NCI-H146 treated with DMSO at 0.1 percent for 48 hours (cell line): ENCODE results near the gene THEM5.

Experiments used
- DNase-seq: peaks from one replicate; lab custom pipeline; 2025; ENCODE audit not compliant: unreplicated experiment; lab: John Stamatoyannopoulos, UW

THEM5 gene

DNA sequence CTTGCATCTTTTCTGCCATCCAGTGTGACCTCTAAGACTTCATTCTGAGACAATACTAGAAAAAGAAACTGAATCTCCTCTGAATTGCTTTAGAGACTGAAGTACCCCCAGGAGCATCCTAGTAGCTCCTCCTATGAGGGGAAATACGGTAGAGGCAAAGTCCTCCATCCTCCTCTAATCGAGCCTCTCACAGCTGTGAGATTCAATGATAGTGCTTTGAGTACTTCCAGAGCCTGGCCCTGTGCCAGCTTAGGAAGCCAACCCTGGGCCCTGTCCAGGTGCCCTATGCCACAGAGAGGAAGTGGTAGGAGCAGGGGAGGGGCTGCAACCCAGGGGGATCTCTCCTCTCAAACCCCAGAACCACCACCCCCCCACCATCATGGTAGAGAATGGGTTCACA lies 32.6 kb downstream of the THEM5 start:
- DNase-seq, result no peak

- DNase-seq, result no peak
Measured at GRCh38 chr1:151819976-151820623, 33.4 kb downstream of the THEM5 start.

DNA sequence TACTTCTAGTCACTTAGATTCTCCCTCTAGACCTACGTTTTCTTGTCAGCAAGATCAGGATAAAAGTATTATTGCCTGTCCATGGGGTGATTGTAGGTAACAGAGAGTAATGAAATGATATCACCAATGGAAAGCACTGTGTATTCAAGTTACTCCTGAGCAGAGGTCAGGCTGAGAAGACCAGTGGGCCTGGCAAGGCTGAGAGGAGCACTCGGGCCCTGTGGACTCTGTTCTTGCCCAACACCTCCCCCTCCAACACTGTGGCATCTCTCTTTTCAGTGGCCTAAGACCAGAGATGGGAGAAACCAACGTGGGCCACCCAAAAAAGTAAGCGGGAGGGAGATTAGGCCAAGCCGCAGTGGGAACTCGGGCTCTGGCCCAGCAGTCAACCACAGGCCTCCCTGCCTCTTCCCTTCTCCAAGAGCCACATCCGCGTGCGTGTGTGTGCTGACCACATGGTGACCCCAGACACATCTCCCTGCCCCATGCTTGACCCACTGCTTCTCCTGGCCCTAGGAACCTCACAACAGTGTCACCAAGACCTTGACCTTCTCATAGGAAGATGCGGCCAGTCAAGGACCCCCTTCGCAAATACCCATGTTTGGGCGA lies 34.2 kb downstream of the THEM5 start:
- DNase-seq, result no peak

- no peak for DNase-seq
Measured at GRCh38 chr1:151817353-151817730, 36.2 kb downstream of the THEM5 start.

DNA sequence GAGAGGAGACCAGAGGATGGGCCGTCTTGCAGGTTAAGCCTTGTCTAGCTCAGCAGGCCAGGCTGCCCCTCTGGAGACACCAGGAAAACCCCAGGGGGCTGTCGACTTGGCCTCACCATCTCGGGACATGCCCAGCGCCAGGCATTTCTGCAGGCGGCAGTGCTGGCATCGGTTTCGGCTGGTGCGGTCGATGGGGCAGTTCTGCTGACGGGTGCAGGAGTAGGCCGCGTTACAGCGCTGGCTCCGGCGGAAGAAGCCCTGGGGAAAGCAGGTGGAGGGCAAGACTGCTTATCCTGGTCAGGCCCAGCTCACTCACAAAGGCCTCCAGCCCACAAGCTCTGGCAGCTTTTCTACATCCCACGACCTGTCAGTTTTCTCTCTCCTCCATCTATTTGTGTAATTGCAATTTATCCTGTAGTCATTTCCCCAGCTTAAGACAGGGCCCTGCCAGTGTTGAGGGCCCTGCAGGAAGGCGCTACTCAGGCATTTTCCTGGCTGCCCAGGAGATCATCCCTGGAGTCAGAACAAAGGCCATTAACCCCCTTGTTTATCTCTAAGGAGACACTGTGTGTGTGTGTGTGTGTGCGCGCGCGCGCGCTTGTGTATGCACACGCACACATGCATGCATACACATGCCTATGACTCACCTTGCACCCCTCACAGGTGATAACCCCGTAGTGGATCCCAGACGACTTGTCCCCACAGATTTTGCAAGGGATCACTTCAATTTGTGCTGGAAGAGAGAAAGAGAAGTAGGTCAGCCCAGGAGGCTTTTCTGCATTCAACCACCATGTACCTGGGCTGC lies 36.8 kb downstream of the THEM5 start:
- DNase-seq, result no peak

- DNase-seq, result no peak
Measured at GRCh38 chr1:151815716-151816327, 37.7 kb downstream of the THEM5 start.

GRCh38 chr1:151814971-151815545 lies 38.5 kb downstream of the THEM5 start:
- DNase-seq, result no peak

DNA sequence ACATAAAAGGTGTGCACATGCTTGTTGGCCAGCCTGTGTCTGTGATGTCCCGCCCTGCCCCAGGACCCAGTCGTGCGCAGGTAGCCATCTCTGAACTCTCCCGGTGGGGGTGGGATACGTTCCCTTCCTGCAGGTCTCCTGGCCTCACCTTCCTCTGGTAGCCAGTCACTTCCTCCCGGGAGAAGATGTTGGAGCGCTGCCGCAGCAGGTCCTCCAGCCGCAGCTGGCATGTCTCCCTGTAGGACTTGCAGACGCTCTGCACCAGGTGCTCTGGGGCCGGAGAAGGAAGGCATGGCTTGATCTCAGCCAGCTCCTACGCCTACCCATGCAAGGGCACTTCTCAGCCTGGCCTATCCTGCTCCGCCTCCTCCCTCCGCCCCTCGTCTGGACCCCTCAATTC lies 39.1 kb downstream of the THEM5 start:
- no peak for DNase-seq

DNA sequence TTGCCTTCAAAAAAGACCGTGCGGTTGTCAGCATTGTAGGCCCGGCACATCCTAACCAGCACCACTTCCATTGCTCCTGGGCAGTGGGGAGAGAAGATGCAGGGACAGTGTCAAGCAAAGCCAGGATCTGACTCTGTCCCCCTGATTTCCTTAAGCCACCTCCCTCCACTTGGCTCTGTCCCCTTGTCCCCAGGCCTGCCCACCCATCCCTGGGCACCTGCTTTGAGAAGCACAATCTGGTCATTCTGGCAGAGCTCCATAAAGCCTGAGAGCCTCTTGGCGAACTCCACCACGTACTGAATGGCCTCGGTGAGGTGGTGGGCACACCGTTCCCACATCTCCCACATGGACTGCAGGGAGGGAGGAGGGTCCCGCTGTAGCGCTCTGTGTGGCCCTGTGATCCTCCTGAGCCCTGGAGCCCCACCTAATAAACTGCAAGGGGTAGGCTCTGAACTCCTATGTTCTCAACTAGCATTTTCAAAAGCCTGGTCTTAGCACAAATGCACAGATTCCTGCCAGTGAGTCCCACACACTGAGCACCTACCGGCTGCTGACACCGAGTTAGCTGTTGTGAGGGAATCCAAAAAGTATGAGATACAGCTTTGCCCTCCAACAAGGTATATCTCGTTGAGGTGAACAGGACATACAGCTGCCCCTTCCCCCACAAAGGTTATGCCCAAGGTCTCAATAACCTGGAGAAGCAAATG lies 40.1 kb downstream of the THEM5 start:
- DNase-seq, result no peak

DNA sequence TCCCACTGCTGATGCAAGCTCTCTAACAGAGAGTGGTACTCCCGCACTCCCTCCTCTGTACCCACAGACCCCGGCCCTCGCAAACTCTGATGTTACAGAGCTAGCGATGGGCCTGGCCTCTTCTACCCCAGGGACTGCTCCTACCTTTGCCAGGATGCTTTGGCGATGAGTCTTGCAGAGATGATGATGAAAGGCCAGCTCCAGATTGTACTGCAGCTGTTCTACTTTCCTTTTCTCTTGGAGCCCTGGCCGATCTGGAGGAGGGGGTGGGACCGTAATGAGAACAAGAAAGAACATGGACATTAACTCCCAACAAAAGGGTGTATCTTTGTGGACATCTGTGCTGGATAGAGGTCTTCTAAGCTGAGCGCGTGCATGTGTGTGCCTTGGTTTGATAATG lies 42.3 kb downstream of the THEM5 start:
- no peak for DNase-seq

- no peak for DNase-seq
Measured at GRCh38 chr1:151809985-151810556, 43.4 kb downstream of the THEM5 start.

- DNase-seq, result no peak
Measured at GRCh38 chr1:151809290-151809984, 44.1 kb downstream of the THEM5 start.

GRCh38 chr1:151807766-151808165 lies 45.7 kb downstream of the THEM5 start:
- no peak for DNase-seq

GRCh38 chr1:151807131-151807530 lies 46.4 kb downstream of the THEM5 start:
- no peak for DNase-seq

- DNase-seq, result no peak
Measured at GRCh38 chr1:151806170-151806569, 47.3 kb downstream of the THEM5 start.

GRCh38 chr1:151805066-151805820 lies 48.3 kb downstream of the THEM5 start, which contains the start of gene LINGO4:
TSS of gene LINGO4 (minus strand) at chr1:151805419. CDS start at chr1:151802704, 2,715 bp downstream.
- DNase-seq, result no peak

DNA sequence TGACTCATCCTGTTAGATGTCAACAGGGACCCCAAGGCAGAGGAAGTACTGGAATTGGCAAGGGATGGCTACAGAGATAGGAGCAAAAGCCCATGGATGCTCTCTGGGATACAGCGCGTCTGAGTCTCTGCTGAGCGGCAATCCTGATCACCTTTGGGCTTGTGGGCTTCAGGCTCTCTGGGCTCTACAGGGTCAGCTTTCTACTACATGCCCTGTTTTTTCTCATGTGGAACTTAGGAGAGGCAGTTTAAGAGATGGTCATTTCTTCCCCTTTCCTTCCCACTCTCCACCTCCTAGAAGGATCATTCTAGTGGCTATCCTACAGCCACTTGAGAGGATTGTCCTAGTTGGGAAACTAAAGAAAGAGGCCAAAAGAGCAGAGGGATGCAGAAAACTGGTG lies 49.6 kb downstream of the THEM5 start:
- no peak for DNase-seq

DNA sequence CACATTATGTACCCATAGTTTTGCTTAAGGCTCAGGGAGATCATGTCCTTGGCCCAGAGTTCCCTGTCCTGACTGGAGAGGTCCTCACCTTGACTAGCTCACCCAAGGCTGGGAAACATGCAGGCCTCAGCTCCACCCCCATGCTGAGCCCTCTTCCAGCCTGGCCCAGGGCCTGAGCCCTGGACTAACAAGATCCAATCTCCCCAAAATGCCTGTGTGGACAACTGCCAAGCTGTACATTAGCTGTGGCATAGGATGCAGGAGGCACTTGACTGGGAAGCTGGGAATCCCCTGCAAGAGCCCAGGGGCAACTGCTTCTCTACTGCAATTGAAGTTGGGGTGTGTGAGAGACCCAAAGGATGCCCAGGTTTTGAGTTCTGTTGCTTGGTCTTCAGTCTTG lies 50.3 kb downstream of the THEM5 start:
- DNase-seq, result no peak

DNA sequence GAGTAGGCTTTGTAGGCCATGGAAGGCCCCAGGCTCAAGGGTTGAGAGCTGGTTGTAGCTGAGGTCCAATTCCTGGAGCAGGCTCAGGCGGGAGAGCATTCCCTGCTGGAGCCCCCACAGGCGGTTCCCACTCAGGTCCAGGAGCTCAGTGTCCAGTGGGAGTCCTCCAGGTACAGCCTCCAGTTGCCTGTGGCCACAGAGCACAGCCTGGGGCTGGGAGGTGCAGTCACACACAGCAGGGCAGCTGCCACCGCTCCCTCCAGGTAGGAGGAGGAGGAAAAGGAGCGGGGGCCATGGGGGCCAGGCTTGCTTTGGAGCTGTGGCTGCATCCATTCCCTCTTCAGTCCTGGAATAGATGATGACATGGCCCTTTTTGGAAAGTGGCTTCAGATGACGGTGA lies 51.1 kb downstream of the THEM5 start:
- DNase-seq, result no peak
